ENCODE data around the gene AUTS2.

Gene AUTS2

DNA sequence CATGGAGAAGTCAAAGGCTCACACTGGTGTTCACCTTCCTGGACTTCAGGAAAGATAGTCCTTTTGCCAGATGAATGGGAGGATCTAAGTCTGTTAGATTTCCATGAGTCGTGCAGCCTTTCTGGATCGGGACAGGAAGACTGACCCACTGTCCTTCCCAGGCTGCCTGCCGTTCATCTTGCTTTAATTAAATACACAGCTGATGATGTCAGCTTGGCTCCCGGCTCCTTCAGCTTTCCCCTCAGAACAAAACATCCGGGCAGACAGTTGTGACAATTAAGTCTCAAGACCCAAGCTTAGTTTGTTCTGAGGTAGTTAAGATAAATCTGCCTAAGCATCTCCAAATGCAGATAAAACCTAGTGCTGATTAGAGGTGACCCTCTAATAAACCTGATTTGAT, 58.6 kb downstream of the AUTS2 start (continued):
- TF ChIP-seq, protein P1, sequence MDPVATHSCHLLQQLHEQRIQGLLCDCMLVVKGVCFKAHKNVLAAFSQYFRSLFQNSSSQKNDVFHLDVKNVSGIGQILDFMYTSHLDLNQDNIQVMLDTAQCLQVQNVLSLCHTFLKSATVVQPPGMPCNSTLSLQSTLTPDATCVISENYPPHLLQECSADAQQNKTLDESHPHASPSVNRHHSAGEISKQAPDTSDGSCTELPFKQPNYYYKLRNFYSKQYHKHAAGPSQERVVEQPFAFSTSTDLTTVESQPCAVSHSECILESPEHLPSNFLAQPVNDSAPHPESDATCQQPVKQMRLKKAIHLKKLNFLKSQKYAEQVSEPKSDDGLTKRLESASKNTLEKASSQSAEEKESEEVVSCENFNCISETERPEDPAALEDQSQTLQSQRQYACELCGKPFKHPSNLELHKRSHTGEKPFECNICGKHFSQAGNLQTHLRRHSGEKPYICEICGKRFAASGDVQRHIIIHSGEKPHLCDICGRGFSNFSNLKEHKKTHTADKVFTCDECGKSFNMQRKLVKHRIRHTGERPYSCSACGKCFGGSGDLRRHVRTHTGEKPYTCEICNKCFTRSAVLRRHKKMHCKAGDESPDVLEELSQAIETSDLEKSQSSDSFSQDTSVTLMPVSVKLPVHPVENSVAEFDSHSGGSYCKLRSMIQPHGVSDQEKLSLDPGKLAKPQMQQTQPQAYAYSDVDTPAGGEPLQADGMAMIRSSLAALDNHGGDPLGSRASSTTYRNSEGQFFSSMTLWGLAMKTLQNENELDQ (tag by site-specific recombination; IDR thresholded peaks at IDR 0.05; ENCODE audit: low read depth) = no peak
- no peak for TF ChIP-seq ZNF175 (tag by site-specific recombination; IDR thresholded peaks at IDR 0.05)
- TF ChIP-seq YY2 (tag by site-specific recombination; IDR thresholded peaks at IDR 0.05) = no peak
- TF ChIP-seq ZNF132 (tag by site-specific recombination; IDR thresholded peaks at IDR 0.05; ENCODE audit: borderline replicate concordance) = no peak
- TF ChIP-seq, protein P2, sequence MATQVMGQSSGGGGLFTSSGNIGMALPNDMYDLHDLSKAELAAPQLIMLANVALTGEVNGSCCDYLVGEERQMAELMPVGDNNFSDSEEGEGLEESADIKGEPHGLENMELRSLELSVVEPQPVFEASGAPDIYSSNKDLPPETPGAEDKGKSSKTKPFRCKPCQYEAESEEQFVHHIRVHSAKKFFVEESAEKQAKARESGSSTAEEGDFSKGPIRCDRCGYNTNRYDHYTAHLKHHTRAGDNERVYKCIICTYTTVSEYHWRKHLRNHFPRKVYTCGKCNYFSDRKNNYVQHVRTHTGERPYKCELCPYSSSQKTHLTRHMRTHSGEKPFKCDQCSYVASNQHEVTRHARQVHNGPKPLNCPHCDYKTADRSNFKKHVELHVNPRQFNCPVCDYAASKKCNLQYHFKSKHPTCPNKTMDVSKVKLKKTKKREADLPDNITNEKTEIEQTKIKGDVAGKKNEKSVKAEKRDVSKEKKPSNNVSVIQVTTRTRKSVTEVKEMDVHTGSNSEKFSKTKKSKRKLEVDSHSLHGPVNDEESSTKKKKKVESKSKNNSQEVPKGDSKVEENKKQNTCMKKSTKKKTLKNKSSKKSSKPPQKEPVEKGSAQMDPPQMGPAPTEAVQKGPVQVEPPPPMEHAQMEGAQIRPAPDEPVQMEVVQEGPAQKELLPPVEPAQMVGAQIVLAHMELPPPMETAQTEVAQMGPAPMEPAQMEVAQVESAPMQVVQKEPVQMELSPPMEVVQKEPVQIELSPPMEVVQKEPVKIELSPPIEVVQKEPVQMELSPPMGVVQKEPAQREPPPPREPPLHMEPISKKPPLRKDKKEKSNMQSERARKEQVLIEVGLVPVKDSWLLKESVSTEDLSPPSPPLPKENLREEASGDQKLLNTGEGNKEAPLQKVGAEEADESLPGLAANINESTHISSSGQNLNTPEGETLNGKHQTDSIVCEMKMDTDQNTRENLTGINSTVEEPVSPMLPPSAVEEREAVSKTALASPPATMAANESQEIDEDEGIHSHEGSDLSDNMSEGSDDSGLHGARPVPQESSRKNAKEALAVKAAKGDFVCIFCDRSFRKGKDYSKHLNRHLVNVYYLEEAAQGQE (tag by site-specific recombination; IDR thresholded peaks at IDR 0.05) = no peak
- peak; percentile 46; the same call in 1 of the 2 replicates for TF ChIP-seq ZNF366 (tag by site-specific recombination; conservative IDR thresholded peaks at IDR 0.05)
- no peak for TF ChIP-seq ZNF184 (tag by site-specific recombination; IDR thresholded peaks at IDR 0.05)
- 0 out of 2 replicates have a peak, but pooled peaks have one; percentile 46 for TF ChIP-seq ZNF561 (tag by site-specific recombination; IDR thresholded peaks at IDR 0.05; ENCODE audit: borderline replicate concordance)
- no peak for TF ChIP-seq ZNF660 (tag by site-specific recombination; IDR thresholded peaks at IDR 0.05)
- no peak for TF ChIP-seq BCL11A (tag by site-specific recombination; IDR thresholded peaks at IDR 0.05; ENCODE audit: low read depth)
- TF ChIP-seq SP2 (tag by site-specific recombination; IDR thresholded peaks at IDR 0.05) = no peak
- peak; percentile 46; the same call in 1 of the 2 replicates for TF ChIP-seq ZEB2 (tag by site-specific recombination; IDR thresholded peaks at IDR 0.05)
- TF ChIP-seq, protein P3, sequence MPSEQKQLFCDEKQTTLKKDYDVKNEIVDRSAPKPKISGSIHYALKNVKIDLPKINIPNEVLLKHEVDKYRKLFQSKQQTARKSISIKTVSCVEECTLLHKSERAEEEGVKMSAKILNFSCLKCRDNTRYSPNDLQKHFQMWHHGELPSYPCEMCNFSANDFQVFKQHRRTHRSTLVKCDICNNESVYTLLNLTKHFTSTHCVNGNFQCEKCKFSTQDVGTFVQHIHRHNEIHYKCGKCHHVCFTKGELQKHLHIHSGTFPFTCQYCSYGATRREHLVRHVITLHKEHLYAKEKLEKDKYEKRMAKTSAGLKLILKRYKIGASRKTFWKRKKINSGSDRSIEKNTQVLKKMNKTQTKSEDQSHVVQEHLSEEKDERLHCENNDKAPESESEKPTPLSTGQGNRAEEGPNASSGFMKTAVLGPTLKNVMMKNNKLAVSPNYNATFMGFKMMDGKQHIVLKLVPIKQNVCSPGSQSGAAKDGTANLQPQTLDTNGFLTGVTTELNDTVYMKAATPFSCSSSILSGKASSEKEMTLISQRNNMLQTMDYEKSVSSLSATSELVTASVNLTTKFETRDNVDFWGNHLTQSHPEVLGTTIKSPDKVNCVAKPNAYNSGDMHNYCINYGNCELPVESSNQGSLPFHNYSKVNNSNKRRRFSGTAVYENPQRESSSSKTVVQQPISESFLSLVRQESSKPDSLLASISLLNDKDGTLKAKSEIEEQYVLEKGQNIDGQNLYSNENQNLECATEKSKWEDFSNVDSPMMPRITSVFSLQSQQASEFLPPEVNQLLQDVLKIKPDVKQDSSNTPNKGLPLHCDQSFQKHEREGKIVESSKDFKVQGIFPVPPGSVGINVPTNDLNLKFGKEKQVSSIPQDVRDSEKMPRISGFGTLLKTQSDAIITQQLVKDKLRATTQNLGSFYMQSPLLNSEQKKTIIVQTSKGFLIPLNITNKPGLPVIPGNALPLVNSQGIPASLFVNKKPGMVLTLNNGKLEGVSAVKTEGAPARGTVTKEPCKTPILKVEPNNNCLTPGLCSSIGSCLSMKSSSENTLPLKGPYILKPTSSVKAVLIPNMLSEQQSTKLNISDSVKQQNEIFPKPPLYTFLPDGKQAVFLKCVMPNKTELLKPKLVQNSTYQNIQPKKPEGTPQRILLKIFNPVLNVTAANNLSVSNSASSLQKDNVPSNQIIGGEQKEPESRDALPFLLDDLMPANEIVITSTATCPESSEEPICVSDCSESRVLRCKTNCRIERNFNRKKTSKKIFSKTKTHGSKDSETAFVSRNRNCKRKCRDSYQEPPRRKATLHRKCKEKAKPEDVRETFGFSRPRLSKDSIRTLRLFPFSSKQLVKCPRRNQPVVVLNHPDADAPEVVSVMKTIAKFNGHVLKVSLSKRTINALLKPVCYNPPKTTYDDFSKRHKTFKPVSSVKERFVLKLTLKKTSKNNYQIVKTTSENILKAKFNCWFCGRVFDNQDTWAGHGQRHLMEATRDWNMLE (tag by site-specific recombination; conservative IDR thresholded peaks at IDR 0.05; ENCODE audit: low read depth) = no peak
- TF ChIP-seq, protein P4, sequence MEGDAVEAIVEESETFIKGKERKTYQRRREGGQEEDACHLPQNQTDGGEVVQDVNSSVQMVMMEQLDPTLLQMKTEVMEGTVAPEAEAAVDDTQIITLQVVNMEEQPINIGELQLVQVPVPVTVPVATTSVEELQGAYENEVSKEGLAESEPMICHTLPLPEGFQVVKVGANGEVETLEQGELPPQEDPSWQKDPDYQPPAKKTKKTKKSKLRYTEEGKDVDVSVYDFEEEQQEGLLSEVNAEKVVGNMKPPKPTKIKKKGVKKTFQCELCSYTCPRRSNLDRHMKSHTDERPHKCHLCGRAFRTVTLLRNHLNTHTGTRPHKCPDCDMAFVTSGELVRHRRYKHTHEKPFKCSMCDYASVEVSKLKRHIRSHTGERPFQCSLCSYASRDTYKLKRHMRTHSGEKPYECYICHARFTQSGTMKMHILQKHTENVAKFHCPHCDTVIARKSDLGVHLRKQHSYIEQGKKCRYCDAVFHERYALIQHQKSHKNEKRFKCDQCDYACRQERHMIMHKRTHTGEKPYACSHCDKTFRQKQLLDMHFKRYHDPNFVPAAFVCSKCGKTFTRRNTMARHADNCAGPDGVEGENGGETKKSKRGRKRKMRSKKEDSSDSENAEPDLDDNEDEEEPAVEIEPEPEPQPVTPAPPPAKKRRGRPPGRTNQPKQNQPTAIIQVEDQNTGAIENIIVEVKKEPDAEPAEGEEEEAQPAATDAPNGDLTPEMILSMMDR (tag by site-specific recombination; IDR thresholded peaks at IDR 0.05) = no peak
- TF ChIP-seq, protein P5, sequence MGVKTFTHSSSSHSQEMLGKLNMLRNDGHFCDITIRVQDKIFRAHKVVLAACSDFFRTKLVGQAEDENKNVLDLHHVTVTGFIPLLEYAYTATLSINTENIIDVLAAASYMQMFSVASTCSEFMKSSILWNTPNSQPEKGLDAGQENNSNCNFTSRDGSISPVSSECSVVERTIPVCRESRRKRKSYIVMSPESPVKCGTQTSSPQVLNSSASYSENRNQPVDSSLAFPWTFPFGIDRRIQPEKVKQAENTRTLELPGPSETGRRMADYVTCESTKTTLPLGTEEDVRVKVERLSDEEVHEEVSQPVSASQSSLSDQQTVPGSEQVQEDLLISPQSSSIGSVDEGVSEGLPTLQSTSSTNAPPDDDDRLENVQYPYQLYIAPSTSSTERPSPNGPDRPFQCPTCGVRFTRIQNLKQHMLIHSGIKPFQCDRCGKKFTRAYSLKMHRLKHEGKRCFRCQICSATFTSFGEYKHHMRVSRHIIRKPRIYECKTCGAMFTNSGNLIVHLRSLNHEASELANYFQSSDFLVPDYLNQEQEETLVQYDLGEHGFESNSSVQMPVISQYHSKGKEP (tag by site-specific recombination; IDR thresholded peaks at IDR 0.05) = no peak
- no peak for TF ChIP-seq ZNF266 (tag by site-specific recombination; IDR thresholded peaks at IDR 0.05; ENCODE audit: low read depth)
- no peak for TF ChIP-seq HOXD13 (CRISPR knock-in tag; IDR thresholded peaks at IDR 0.05; ENCODE audit: borderline replicate concordance)
- no peak for TF ChIP-seq ZNF571 (tag by site-specific recombination; IDR thresholded peaks at IDR 0.05)
- TF ChIP-seq, protein P6, sequence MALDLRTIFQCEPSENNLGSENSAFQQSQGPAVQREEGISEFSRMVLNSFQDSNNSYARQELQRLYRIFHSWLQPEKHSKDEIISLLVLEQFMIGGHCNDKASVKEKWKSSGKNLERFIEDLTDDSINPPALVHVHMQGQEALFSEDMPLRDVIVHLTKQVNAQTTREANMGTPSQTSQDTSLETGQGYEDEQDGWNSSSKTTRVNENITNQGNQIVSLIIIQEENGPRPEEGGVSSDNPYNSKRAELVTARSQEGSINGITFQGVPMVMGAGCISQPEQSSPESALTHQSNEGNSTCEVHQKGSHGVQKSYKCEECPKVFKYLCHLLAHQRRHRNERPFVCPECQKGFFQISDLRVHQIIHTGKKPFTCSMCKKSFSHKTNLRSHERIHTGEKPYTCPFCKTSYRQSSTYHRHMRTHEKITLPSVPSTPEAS (tag by site-specific recombination; IDR thresholded peaks at IDR 0.05) = no peak
- TF ChIP-seq, protein P7, sequence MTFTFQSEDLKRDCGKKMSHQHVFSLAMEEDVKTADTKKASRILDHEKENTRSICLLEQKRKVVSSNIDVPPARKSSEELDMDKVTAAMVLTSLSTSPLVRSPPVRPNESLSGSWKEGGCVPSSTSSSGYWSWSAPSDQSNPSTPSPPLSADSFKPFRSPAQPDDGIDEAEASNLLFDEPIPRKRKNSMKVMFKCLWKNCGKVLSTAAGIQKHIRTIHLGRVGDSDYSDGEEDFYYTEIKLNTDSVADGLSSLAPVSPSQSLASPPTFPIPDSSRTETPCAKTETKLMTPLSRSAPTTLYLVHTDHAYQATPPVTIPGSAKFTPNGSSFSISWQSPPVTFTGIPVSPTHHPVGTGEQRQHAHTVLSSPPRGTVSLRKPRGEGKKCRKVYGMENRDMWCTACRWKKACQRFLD (tag by site-specific recombination; IDR thresholded peaks at IDR 0.05) = no peak
- no peak for TF ChIP-seq KLF7 (tag by site-specific recombination; IDR thresholded peaks at IDR 0.05; ENCODE audit: borderline replicate concordance)
